Stimulated activated CD8-positive, alpha-beta memory T cell treated with anti-CD3 and anti-CD28 coated beads, Interleukin-7, amount 100 ng/mL, for 24 hours (primary cell): ENCODE data around the gene ZFYVE27.

Source experiments
- DNase-seq: peaks from one replicate; pipeline ENCODE4 v3.0.0-alpha.2; 2020; ENCODE audit warnings: low read depth

Gene ZFYVE27

DNA sequence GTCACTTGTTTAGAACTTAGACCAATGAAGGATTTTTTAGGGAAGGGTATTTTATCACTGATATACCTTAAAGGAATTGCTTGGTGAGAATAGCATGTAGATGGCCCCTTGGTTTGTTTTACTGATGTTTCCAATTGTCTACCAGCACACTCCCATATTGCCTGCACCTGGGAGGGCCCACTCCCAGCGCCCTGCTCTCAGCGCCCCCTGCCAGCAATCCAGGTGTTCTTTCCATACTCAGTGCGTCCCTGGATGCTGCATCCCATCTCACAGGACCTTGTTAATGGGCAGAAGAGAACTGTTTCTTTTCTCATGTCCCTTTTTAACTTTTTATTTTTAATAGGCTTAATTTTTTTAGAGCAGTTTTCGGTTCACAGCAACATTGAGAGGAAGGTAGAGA, 59.0 kb downstream of the ZFYVE27 start:
- no peak for DNase-seq

- no peak for DNase-seq
These were observed 59.7 kb downstream of the ZFYVE27 start for GRCh38 chr10:97796651-97797050.

DNA sequence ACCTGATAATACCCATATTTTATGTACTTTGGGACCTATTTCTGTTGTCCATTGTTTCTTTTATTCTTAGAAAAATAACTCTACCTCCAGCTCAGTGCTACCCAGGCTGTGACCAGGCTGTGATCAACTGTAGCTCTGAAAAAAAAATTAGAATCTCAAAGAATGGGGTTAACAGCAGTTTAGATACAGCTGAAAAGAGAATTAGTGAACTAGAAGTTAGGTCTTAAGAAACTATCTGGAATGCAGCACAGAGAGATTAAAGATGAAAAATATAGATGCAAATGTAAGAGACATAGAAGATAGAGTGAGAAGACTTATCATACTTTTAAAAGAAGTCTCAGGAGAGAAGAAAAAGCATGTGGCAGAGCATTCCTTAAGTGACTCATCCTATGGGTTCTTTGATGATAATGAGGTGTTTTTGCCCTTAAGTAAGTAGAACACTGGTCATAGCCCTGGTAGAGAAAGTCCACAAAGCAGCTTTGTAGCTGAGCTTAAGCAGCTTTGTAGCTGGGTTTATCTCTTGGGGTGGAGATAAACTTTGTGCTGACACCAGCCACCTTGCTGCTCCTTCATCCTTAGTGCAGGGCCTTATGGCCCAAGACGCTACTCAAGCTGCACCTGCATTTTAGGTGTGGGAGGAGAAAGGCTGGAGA, 62.2 kb downstream of the ZFYVE27 start:
- DNase-seq: no peak

- DNase-seq: no peak
These were observed 63.5 kb downstream of the ZFYVE27 start for GRCh38 chr10:97800474-97800873.

- no peak for DNase-seq
These were observed 64.5 kb downstream of the ZFYVE27 start for GRCh38 chr10:97801422-97801821.

DNA sequence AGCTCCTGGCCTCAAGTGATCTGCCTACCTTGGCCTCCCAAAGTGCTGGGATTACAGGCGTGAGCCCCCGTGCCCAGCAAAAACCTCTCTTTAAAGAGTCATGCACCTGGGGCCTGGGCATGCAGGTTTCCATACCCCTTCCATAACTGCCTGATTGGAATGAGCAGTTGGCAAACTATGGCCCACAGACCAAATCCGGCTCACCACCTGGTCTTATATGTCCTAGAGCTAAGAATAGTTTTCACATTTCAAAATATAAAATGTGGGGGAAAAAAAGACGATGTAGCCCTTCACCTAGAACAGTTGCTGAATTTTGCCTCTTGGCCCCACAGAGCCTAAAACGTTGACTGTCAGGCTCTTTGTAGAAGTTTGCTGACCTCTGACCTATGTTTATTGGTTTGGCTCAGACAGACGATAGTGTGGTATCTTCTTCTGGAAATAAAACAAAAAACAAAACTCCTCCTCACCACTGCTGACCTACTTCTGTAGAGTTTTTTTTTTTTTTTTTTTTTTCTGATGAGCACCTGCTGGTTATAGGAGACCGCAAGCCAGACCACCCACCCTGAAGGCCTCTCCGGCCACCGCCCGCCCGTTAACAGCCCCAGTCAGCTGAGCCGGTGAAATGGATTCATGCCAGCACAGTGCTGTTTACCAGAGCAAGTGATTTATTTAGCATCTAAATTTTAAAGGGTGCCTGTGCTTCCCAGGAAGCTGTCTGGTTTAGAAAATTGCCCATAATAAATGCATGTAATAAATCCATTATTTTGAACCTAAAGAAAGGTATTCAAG, 68.4 kb downstream of the ZFYVE27 start:
- no peak for DNase-seq

GRCh38 chr10:97805949-97806348, 69.0 kb downstream of the ZFYVE27 start:
- no peak for DNase-seq

- no peak for DNase-seq
These were observed 73.5 kb downstream of the ZFYVE27 start for GRCh38 chr10:97810446-97810845.
